PC-3 (cell line): Measurements from ENCODE around the gene EYS. TPM values are rescaled to one million over a fixed set of nuclear protein-coding genes. Genes with fewer than 3 reads are reported as not detected.
A peak's percentile ranks its signal among the peaks of the same experiment; 100 is the strongest.

Experiments
- ATAC-seq: fragments of 200-7000 bp; cut with Tn5 transposase; 2 replicates; pipeline ENCODE4 v1.9.1; 2020; ENCODE audit warnings: mild to moderate bottlenecking, moderate library complexity
- BruUV-seq: library from RNA; stranded (reverse); fragments of 400-500 nt; replicated peaks from 2 replicates; lab custom pipeline; 2021; lab: Mats Ljungman, UMichigan
- CTCF ChIA-PET: fragments of 300-600 bp; sonication (Branson Sonifier 250); formaldehyde crosslinking; loops from one replicate; lab custom pipeline; 2022; ENCODE audit warnings: antibody characterized with exemption; lab: Charles Lee
- POLR2A ChIA-PET: fragments of 300-600 bp; sonication (Branson Sonifier 250); formaldehyde crosslinking; loops from one replicate; lab custom pipeline; 2022; ENCODE audit warnings: antibody characterized with exemption; ENCODE audit not compliant: unreplicated experiment; lab: Charles Lee
- DNase-seq: peaks from one replicate; pipeline ENCODE4 v3.0.0-alpha.2; 2015
- H2AFZ ChIP-seq: fragments of 300-600 bp; sonication (generic); 2 replicates; pipeline ENCODE4 v1.6.0; 2016; ENCODE audit warnings: antibody characterized with exemption, low read length
- H3F3A ChIP-seq: fragments of 300-600 bp; sonication (generic); one replicate; pipeline ENCODE4 v1.6.0; 2017; ENCODE audit warnings: antibody characterized with exemption, low read length, control low read depth, mild to moderate bottlenecking; ENCODE audit not compliant: unreplicated experiment
- H3K27ac ChIP-seq: fragments of 300-600 bp; sonication (generic); 2 replicates; pipeline ENCODE4 v1.5.1; 2016; ENCODE audit warnings: mild to moderate bottlenecking, low read length
- H3K27me3 ChIP-seq: fragments of 300-600 bp; sonication (generic); 2 replicates; pipeline ENCODE4 v1.6.1; 2016; ENCODE audit warnings: low read length, mixed read lengths
- H3K36me3 ChIP-seq: fragments of 300-600 bp; sonication (generic); 2 replicates; pipeline ENCODE4 v1.6.1; 2016; ENCODE audit warnings: low read depth, mixed run types, low read length, mixed read lengths
- H3K4me1 ChIP-seq: fragments of 300-600 bp; sonication (generic); 2 replicates; pipeline ENCODE4 v1.5.1; 2016; ENCODE audit warnings: low read length; ENCODE audit not compliant: insufficient read depth
- H3K4me2 ChIP-seq: fragments of 300-600 bp; sonication (generic); 2 replicates; pipeline ENCODE4 v1.6.0; 2016; ENCODE audit warnings: low read length
- H3K4me3 ChIP-seq: fragments of 300-600 bp; sonication (generic); 2 replicates; pipeline ENCODE4 v1.5.1; 2016; ENCODE audit warnings: mild to moderate bottlenecking, low read length, mixed read lengths
- H3K79me2 ChIP-seq: fragments of 300-600 bp; sonication (generic); 2 replicates; pipeline ENCODE4 v1.6.1; 2017; ENCODE audit warnings: low read length, mixed read lengths
- H3K9ac ChIP-seq: fragments of 300-600 bp; sonication (generic); 2 replicates; pipeline ENCODE4 v1.6.0; 2016; ENCODE audit warnings: mild to moderate bottlenecking, low read length
- H3K9me2 ChIP-seq: fragments of 300-600 bp; sonication (generic); replicated peaks from 2 replicates; pipeline ENCODE4 v1.6.1; 2016; ENCODE audit warnings: mixed run types, low read length, mixed read lengths
- H3K9me3 ChIP-seq: fragments of 300-600 bp; sonication (generic); 2 replicates; pipeline ENCODE4 v1.6.1; 2016; ENCODE audit warnings: low read length, mixed read lengths
- H4K20me1 ChIP-seq: fragments of 300-600 bp; sonication (generic); 2 replicates; pipeline ENCODE4 v1.6.1; 2016; ENCODE audit warnings: low read length, mixed read lengths
- CTCF ChIP-seq: fragments of 300-600 bp; sonication (generic); conservative IDR thresholded peaks from 2 replicates; pipeline ENCODE4 v1.5.1; 2017; ENCODE audit warnings: antibody characterized with exemption, low read depth, mild to moderate bottlenecking, low read length
- EZH2 ChIP-seq: fragments of 300-600 bp; sonication (generic); IDR thresholded peaks from one replicate; pipeline ENCODE4 v1.6.1; 2017; ENCODE audit warnings: antibody characterized with exemption, mild to moderate bottlenecking, low read length; ENCODE audit not compliant: unreplicated experiment
- EZH2phosphoT487 ChIP-seq: fragments of 300-600 bp; sonication (generic); IDR thresholded peaks from 2 replicates; pipeline ENCODE4 v1.6.1; 2018; ENCODE audit warnings: mild to moderate bottlenecking, antibody characterized with exemption, low read length, borderline replicate concordance
- intact Hi-C: fragments of 100-400 bp; cut with micrococcal nuclease; formaldehyde crosslinking; loops from 2 replicates; pipeline ENCODE4 v1.9.0; 2023
- total RNA-seq: library from RNA; depleted of rRNA; stranded (reverse); fragments of >200 nt; gene quantifications from 2 replicates; pipeline ENCODE4 v1.2.3, GENCODE V29; 2014

EYS gene
- total RNA-seq, 1 experiment from 2014 or later: 0.07 TPM

- no peak overlapping the region for H3K27ac ChIP-seq
- H3K27me3 ChIP-seq: no peaks in the 10 kb centered on the region
- no peaks in the 10 kb centered on the region for H3K79me2 ChIP-seq
- TF ChIP-seq CTCF (no peak), EZH2phosphoT487 (no peak), EZH2 (no peak)
- no peaks in the 10 kb centered on the region for H3K36me3 ChIP-seq
- CTCF ChIA-PET: no interaction called here
- BruUV-seq: no TSS peak
- no peak overlapping the region for H3K4me2 ChIP-seq
- intact Hi-C loops: no loop called here
- ATAC-seq (no peak), DNase-seq (no peak)
- no peaks in the 10 kb centered on the region for H3K4me1 ChIP-seq
- no peaks in the 10 kb centered on the region for H3F3A ChIP-seq
- H3K4me3 ChIP-seq: no peak overlapping the region
- H3K9ac ChIP-seq: no peak overlapping the region
- H3K9me3 ChIP-seq: no peaks in the 10 kb centered on the region
- H2AFZ ChIP-seq: no peak overlapping the region
- H4K20me1 ChIP-seq: no peaks in the 10 kb centered on the region
- POLR2A ChIA-PET: no interaction called here
- H3K9me2 ChIP-seq: no peaks in the 10 kb centered on the region
Measured at GRCh38 chr6:64714073-64714472, 993.0 kb downstream of the EYS start.

GRCh38 chr6:64713175-64713574 is 993.9 kb downstream of the EYS start:
- no peaks in the 10 kb centered on the region for H3K27me3 ChIP-seq
- H3K9me2 ChIP-seq: no peaks in the 10 kb centered on the region
- H3F3A ChIP-seq: no peaks in the 10 kb centered on the region
- H3K4me2 ChIP-seq: no peak overlapping the region
- no peaks in the 10 kb centered on the region for H3K9me3 ChIP-seq
- no peak for TF ChIP-seq EZH2
- no peak for TF ChIP-seq CTCF
- no peak for TF ChIP-seq EZH2phosphoT487
- CTCF ChIA-PET: no interaction called here
- no peaks in the 10 kb centered on the region for H3K79me2 ChIP-seq
- no peak overlapping the region for H3K27ac ChIP-seq
- H3K4me3 ChIP-seq: no peak overlapping the region
- DNase-seq: no peak
- H4K20me1 ChIP-seq: no peaks in the 10 kb centered on the region
- no TSS peak for BruUV-seq
- intact Hi-C loops: no loop called here
- H3K9ac ChIP-seq: no peak overlapping the region
- H3K36me3 ChIP-seq: no peaks in the 10 kb centered on the region
- no peak overlapping the region for H2AFZ ChIP-seq
- POLR2A ChIA-PET: no interaction called here
- no peak for ATAC-seq
- H3K4me1 ChIP-seq: no peaks in the 10 kb centered on the region

DNA sequence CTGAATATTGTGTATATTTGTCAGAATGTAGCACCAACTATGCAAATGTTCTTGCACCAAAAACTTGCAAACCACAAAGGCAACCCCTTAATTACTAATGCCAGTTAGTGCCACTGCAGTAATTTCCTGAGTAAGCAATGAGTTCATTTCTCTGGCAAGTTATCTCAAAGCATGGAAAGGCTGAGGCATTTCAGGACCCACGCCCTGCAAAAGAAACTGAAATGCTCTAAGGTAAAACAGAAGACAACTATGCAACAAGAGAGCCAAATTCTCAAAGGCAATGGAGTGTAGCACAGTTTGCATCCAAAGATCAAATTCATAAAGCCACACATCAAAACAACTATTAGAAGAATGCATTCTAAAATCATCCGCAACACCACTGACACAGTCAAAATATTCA is 994.4 kb downstream of the EYS start:
- BruUV-seq: no TSS peak
- Histone ChIP-seq H3K9ac (no peak overlapping the region), H4K20me1 (no peaks in the 10 kb centered on the region), H3K4me1 (no peaks in the 10 kb centered on the region), H3F3A (no peaks in the 10 kb centered on the region), H3K9me3 (no peaks in the 10 kb centered on the region), H2AFZ (no peak overlapping the region), H3K79me2 (no peaks in the 10 kb centered on the region), H3K4me3 (no peak overlapping the region), H3K27ac (no peak overlapping the region), H3K27me3 (no peaks in the 10 kb centered on the region), H3K9me2 (no peaks in the 10 kb centered on the region), H3K36me3 (no peaks in the 10 kb centered on the region), H3K4me2 (no peak overlapping the region)
- TF ChIP-seq CTCF: no peak
- TF ChIP-seq EZH2: no peak
- TF ChIP-seq EZH2phosphoT487: no peak
- ChIA-PET POLR2A (no interaction called here), CTCF (no interaction called here)
- DNase-seq: no peak
- intact Hi-C loops: no loop called here
- peak; percentile 33; the same call in 1 of the 2 replicates for ATAC-seq
